Measurements from ENCODE around the gene NXPE4. TPM values are rescaled to one million over a fixed set of nuclear protein-coding genes. Genes with fewer than 3 reads are reported as not detected.
"Not testable (repeated sequence)": the region's sequence is repeated elsewhere in the genome, so short reads cannot be mapped to it uniquely, and the experiment has no call there.

The NXPE4 gene
- polyA plus RNA-seq, 3 donors: 0.21 TPM; not detected in 2

DNA sequence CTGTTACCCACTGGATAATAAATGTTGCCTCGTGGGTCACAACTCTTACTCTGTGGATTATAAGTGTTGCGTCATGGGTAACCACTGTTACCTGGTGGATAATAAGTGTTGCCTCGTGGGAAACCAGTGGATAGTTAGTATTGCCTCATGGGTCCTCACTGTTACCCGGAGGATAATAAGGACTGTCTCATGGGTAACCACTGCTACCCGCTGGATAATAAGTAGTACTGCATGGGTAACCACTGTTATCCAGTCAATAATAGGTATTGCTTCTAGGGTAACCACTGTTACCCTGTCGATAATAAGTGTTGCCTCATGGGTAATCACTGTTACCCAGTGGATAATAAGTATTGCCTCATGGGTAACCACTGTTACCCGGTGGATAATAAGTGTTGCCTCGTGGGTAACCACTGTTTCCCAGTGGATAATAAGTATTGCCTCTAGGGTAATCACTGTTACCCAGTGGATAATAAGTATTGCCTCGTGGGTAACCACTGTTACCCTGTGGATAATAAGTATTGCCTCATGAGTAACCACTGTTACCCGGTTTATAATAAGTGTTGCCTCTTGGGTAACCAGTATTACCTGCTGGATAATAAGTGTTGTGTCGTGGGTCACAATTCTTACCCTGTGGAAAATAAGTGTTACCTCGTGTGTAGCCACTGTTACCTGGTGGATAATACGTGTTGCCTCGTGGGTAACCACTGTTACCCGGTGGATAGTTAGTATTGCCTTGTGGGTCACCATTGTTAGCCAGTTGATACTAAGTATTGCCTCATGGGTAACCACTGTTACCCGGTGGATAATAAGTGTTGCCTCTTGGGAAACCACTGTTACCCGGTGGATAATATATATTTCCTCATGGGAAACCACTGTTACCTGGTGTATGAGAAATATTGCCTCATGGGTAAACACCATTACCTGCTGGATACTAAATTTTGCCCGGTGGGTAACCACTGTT lies 15.7 kb upstream of the NXPE4 start:
- no peak for DNase-seq

DNA sequence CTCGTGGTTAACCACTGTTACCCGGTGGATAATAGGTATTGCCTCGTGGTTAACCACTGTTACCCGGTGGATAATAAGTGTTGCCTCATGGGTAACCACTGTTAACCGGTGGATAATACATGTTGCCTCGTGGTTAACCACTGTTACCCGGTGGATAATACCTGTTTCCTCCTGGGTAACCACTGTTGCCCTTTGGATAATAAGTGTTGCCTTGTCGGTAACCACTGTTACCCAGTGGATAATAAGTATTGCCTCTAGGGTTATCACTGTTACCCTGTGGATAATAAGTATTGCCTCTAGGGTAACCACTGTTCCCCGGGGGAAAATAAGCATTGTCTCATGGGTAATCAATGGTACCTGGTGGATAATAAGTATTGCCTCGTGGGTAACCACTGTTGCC lies 15.0 kb upstream of the NXPE4 start:
- DNase-seq: no peak

DNA sequence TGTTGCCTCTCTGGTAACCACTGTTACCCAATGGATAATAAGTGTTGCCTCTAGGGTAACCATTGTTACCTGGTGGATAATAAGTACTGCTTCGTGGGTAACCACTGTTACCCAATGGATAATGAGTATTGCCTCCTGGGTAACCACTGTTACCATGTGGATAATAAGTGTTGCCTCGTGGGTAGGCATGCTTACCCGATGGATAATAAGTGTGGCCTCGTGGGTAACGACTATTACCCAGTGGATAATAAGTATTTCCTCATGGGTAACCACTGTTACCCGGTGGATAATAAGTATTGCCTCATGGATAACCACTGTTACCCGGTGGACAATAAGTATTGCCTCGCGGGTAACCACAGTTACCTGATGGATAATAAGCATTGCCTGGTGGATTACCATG lies 13.8 kb upstream of the NXPE4 start:
- no peak for DNase-seq

DNA sequence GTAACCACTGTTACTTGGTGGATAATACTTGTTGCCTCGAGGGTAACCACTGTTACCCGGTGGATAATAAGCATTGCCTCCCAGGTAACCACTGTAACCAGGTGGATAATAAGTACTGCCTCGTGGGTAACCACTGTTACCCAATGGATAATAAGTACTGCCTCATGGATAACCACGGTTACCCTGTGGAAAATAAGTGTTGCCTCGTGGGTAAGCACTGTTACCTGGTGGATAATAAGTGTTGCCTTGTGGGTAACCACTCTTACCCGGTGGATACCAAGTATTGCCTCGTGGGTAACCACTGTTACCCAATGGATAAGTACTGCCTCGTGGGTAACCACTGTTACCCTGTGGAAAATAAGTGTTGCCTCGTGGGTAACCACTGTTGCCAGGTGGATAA lies 13.0 kb upstream of the NXPE4 start:
- DNase-seq: not testable (repeated sequence)

DNA sequence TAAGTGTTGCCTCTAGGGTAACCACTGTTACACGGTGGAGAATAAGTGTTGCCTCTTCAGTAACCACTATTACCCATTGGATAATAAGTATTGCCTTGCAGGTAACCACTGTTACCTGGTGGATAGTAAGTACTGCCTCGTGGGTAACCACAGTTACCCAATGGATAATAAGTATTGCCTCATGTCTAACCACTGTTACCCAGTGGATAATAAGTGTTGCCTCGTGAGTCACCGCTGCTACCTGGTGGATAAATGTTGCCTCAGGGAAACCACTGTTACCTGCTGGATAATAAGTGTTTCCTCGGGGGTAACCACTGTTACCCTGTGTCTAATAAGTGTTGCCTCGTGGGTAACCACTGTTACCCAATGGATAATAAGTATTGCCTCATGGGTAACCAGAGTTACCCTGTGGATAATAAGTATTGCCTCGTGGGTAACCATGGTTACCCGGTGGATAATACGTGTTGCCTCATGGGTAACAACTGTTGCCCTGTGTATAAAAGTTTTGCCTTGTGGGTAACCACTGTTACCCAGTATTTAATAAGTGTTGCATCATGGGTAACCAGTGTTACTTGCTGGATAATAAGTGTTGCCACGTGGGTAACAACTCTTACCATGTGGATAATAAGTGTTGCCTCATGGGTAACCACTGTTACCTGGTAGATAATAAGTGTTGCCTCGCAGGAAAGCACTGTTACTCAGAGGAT lies 12.3 kb upstream of the NXPE4 start:
- DNase-seq: no peak

DNA sequence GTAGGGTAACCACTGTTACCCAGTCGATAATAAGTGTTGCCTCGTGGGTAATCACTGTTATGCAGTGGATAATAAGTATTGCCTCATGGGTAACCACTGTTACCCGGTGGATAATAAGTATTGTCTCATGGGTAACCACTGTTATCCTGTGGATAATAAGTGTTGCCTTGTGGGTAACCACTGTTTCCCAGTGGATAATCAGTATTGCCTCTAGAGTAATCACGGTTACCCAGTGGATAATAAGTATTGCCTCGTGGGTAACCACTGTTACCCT lies 11.2 kb upstream of the NXPE4 start:
- not testable (repeated sequence) for DNase-seq

DNA sequence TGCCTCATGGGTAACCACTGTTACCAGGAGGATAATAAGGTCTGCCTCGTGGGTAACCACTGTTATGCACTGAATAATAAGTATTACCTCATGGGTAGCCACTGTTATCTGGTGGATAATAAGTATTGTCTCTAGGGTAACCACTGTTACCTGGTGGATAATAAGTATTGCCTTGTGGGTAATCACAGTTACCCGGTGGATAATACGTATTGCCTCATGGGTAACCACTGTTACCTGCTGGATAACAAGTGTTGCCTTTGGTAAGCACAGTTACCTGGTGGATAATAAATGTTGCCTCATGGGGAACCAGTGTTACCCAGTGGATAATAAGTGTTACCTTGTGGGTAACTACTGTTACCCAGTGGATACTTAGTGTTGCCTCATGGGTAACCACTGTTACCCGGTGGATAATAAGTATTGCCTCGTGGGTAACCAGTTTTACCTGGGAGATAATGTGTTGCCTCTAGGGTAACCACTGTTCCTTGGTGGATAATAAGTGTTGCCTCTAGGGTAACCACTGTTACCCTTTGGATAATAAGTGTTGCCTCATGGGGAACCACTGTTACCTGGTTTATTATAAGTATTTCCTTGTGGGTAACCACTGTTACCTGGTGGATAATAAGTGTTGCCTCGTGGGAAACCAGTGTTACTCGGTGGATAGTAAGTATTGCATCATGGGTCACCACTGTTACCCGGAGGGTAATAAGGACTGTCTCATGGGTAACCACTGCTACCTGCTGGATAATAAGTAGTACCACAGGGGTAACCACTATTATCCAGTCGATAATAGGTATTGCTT lies 10.6 kb upstream of the NXPE4 start:
- DNase-seq: no peak

DNA sequence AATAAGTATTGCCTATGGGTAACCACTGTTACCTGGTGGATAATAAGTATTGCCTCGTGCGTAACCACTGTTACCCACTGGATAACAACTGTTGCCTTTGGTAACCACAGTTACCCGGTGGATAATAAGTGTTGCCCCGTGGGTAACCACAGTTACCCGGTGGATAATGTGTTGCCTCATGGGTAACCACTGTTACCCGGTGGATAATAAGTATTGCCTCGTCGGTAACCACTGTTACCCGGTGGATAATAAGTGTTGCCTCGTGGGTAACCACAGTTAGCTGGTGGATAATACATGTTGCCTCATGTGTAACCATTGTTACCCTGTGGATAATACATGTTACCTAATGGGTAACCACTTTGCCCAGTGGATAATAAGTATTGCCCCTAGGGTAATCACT lies 9.8 kb upstream of the NXPE4 start:
- no peak for DNase-seq

DNA sequence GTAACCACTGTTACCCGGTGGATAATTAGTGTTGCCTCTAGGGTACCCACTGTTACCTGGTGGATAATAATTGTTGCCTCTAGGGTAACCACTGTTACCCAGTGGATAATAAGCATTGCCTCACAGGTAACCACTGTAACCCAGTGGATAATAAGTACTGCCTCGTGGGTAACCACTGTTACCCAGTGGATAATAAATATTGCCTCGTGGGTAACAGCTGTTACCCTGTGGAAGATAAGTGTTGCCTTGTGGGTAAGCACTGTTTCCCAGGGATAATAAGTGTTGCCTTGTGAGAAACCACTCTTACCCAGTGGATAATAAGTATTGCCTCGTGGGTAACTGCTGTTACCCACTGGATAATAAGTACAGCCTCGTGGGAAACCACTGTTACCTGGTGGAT lies 9.3 kb upstream of the NXPE4 start:
- no peak for DNase-seq

DNA sequence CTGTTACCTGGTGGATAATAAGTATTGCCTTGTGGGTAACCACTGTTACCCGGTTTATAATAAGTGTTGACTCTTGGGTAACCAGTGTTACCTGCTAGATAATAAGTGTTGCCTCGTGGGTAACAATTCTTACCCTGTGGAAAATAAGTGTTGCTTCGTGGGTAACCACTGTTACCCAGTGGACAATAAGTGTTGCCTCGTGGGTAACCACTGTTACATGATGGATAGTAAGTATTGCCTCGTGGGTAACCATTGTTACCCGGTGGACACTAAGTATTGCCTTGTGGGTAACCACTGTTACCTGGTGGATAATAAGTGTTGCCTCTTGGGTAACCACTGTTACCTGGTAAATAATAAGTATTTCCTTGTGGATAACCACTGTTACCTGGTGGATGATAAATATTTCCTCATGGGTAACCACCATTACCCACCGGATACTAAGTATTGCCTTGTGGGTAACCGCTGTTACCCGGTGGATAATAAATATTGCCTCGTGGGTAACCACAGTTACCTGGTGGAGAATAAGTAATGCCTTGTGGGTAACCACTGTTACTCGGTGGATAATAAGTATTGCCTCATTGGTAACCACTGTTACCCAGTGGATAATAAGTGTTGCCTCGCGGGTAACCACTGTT lies 8.7 kb upstream of the NXPE4 start:
- DNase-seq: no peak

DNA sequence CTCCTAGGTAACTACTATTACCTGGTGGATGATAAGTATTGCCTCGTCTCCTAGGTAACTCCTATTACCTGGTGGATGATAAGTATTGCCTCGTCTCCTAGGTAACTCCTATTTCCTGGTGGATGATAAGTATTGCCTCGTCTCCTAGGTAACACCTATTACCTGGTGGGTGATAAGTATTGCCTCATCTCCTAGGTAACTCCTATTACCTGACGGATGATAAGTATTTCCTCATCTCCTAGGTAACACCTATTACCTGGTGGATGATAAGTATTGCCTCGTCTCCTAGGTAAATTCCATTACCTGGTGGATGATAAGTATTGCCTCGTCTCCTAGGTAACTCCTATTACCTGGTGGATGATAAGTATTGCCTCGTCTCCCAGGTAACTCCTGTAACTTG lies 7.6 kb upstream of the NXPE4 start:
- DNase-seq: not testable (repeated sequence)

DNA sequence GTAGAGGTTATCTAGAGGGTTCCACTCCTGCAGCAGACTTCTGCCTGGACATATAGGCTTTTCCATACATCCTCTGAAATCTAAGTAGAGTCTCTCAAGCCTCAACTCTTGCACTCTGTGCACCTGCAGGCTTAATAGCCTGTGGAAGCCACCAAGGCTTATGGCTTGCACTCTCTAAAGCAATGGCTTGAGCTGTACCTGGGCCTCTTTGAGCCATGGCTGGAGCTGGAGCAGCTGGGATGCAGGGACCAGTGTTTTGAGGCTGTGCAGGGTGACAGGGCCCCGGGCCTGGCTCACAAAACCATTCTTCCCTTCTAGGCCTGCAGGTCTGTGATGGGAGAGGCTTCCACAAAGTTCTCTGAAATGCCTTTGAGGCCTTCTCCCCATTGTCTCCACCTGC lies 2.9 kb upstream of the NXPE4 start:
- no peak for DNase-seq

DNA sequence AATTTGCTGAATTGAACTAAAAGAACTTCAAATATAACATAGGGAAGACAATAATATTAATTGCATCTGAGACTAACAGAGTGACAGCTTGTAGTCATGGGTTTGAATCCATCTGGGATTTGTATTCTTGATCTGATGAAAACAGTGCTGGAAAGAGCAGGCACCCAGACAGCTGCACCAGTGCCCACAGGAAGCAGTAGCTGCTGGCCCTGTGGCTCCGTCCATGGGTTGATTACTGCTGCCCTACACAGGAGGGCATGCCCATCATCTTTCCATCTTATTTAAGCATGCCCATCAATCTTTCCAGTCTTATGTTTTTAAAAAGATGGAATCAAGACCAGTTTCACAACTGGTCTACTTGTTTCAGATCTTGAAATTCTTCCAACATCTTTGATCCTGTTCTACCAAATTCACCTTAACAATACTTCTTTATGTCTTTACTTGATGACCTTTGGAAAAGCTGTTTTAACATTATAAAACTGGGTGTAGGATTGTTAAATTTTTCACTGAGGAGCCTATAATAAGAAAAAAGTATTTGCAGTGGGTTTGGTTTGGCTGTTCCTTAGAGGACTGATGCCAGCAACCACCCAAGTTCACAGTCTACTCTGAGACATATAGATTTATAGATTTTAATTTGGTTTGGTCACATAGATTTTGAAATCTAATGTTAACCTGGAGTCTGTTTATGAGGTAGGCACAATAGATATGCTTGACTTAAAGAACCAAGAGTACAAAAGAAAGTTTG lies 761 bp upstream of the NXPE4 start:
- no peak for DNase-seq

DNA sequence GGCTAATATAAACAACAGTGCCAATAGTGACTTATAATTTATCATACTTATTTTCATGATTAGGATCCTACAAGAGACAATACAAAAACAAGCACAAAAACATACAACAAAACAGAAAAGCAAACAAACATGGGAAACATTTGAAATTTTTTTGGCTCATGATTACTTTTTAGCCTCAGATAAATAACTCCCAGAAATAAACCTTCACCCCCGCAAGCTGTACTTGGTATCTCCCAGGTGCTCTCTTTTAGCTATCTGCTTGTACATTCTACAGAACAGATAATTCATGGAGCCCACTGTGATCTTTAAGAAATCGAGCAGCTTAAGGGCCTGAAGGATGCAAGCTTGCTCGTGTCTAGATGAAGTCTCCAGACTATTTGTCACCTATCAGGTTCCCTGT lies 883 bp downstream of the NXPE4 start:
- no peak for DNase-seq

DNA sequence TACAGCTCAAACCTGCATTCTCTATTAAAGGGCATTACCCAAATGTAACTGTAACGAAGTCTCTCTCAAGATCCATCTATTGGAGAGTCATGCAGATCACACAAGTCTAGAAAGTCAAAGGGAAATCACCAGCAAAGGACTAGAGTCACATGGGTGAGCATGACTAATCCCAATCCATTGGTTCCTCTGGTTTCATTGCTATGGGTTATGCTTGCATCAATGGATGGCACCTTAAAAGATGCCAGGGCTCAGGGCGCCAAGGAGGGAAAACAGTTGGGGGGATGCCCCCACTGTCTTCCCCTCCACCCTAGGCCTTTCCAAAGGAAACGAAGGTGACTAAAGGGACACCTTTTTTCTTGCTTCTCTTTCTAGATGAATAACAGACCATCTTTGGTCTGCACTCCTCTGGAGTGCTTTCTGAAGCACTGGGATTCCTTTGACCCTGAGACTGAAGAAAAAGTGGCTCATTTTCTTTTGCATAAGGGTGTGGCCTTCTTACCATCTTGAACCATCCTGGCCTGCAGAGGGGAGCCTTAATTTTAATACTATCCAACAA lies 8.1 kb downstream of the NXPE4 start:
- DNase-seq: no peak

DNA sequence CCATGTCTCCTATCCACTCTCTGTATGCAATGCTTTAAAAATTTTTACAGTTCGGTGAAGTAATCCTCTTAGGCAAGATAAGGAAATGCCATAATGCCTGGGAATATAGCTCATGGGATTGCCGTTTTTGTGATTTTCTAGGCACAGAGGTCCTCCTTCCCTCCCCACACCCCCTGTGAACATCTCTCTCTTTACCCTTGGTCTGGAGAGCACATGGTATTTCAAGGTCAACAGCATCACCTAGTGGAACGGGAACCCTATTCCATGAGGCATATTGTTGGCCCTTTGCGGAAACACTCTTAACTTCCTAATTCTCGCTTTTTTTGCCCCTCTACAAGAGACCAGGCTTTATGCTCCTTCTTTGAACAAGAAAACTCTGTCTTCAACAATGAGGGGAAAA lies 8.8 kb downstream of the NXPE4 start:
- DNase-seq: no peak

DNA sequence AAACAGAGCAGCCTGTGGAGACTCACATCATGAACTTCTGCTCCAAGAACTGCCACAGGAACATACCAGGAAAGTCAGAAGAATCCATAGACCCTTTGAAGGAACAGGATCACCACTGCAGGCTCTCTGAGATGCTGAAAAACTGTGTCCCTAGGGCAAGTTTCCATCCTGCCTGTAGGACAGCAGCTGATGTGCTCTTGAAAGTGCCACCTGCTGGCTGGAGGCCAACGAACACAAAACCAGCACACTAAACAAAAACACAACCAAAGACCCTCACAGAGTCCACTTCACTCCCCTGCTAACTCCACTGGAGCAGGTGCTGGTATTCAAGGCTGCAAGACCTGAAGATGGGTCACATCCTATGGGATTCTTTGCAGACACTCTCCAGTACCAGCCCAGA lies 23.9 kb downstream of the NXPE4 start:
- no peak for DNase-seq

DNA sequence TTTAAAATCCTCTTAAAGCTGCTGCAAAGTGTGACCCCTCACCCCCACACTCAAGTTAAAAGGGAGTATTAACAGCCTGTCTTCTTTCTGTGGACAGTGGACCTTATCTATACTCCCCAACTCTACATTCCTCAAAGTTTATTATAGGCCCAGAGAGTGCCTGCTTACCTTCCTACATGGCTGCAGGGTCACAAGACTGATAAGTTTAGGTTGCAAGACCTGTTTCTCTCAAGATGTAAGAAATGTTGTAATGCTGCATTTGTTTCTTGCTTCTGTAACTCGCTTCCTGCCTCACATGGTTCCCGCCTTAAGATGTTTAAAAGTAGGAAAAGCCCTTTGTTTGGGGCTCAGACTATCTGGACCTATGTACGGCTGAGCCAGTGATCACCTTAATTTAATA lies 25.8 kb downstream of the NXPE4 start:
- DNase-seq: no peak

DNA sequence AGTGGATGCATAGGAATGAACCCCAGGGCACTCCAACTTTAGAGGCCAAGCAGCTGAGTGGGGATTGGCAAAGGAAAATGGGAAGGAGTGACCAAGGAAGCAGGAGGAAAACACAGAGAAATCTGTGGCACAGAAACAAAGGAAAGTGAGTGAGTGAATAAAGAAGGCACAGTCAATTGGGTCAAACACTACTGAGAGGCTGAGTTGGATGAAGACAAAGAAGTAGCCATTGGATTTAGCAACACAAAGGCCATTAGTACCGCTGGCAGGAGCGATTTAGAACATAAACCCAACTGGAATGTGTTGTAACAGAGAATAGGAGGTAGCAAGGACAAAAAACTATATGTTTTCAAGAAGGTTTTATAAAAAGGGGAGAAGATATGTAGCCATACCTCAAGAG lies 29.3 kb downstream of the NXPE4 start:
- no peak for DNase-seq

DNA sequence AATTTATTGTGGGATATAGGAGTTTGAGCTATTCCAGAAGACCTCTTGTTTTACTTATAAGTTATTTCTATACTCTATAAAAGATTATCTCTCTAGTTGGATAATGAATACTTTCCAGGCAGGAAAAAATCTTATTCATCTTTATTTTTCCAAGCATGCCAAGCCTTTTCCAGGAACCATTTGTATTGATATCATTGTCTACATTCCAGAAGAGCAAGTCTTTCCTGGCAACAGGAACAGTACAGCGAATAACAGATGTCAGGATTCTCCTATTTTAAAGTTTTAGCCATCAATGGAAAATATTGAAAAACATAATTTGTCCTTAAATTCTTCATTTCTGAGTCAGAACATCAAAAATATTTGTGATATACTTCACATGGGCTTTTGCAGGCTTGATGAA lies 30.8 kb downstream of the NXPE4 start:
- DNase-seq: no peak

DNA sequence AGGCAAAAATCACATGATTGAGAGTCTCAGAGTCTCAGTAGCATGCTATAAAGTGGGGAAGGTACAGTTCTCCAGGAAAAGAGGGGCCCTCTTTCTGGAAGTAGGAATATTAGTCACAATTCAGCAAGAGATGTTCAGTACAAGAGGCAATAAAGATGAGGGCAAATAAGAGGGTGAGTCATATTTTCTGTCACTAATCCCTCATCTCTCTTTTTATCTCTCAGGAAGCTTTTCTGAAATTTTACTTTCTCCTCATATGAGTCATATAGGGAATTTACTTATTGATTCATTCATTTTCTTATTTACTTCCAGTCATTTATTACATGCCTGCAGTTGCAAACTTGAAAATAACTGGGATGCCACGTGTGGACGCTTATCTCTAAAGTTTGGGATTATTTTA lies 32.5 kb downstream of the NXPE4 start:
- DNase-seq: no peak
